Activated CD4-positive, alpha-beta T cell treated with anti-CD3 and anti-CD28 coated beads for 36 hours (primary cell): ENCODE results near the gene PUDP. TPM values are rescaled to one million over a fixed set of nuclear protein-coding genes. Genes with fewer than 3 reads are reported as not detected.

Source experiments
- ATAC-seq: fragments of 200-7000 bp; cut with Tn5 transposase; one replicate; pipeline ENCODE4 v1.10.0; 2021; ENCODE audit warnings: mild to moderate bottlenecking, moderate library complexity
- CTCF ChIA-PET: fragments of 350-600 bp; sonication (Branson Sonifier 250); formaldehyde crosslinking; loops from one replicate; lab custom pipeline; 2021; ENCODE audit warnings: antibody characterized with exemption; lab: Charles Lee
- POLR2A ChIA-PET: fragments of 350-600 bp; sonication (Branson Sonifier 250); formaldehyde crosslinking; loops from one replicate; lab custom pipeline; 2021; ENCODE audit warnings: antibody characterized with exemption, inconsistent platforms; lab: Charles Lee
- DNase-seq: peaks from one replicate; pipeline ENCODE4 v3.0.0-alpha.2; 2020
- H3K27ac Mint-ChIP-seq: one replicate; pipeline ENCODE4 v1.8.0; 2021; ENCODE audit warnings: mixed read lengths
- H3K27me3 Mint-ChIP-seq: one replicate; pipeline ENCODE4 v1.8.0; 2021; ENCODE audit warnings: mixed read lengths
- H3K36me3 Mint-ChIP-seq: one replicate; pipeline ENCODE4 v1.8.0; 2021; ENCODE audit warnings: low read depth, mixed read lengths
- H3K4me1 Mint-ChIP-seq: one replicate; pipeline ENCODE4 v1.8.0; 2021; ENCODE audit warnings: mixed read lengths
- H3K4me3 Mint-ChIP-seq: one replicate; pipeline ENCODE4 v1.8.0; 2021; ENCODE audit warnings: mild to moderate bottlenecking, moderate library complexity, mixed read lengths
- H3K9me3 Mint-ChIP-seq: one replicate; pipeline ENCODE4 v1.8.0; 2021; ENCODE audit warnings: low read depth, mixed read lengths
- intact Hi-C, 2 experiments: fragments of 100-400 bp; cut with DNase I in 1 of 2; cut with micrococcal nuclease in 1 of 2; formaldehyde crosslinking; loops; one replicate each; pipeline versions ENCODE4 v1.14.2 to v1.15.1; 2022 to 2024; cut with DNase I, micrococcal nuclease
- total RNA-seq, 2 experiments: library from RNA; stranded (reverse); gene quantifications; one replicate each; pipeline ENCODE4 v1.2.3, GENCODE V29; 2021

PUDP gene
- total RNA-seq, 2 experiments from 2014 or later = 15.3 to 18.1 TPM

- Mint-ChIP-seq H3K4me3 (no peak overlapping the region), H3K4me1 (no peaks in the 10 kb centered on the region), H3K9me3 (no peaks in the 10 kb centered on the region), H3K36me3 (no peaks in the 10 kb centered on the region), H3K27me3 (no peaks in the 10 kb centered on the region), H3K27ac (no peak overlapping the region)
- CTCF ChIA-PET = no interaction called here
- POLR2A ChIA-PET = no interaction called here
- DNase-seq (no peak), ATAC-seq (no peak)
- intact Hi-C loops = no loop called here
Observed at GRCh38 chrX:7164174-7164573, 16.2 kb upstream of the PUDP start.

- ATAC-seq (no peak), DNase-seq (no peak)
- Mint-ChIP-seq H3K9me3 (no peaks in the 10 kb centered on the region), H3K27ac (no peak overlapping the region), H3K27me3 (no peaks in the 10 kb centered on the region), H3K4me1 (no peaks in the 10 kb centered on the region), H3K4me3 (no peak overlapping the region), H3K36me3 (no peaks in the 10 kb centered on the region)
- ChIA-PET CTCF (no interaction called here), POLR2A (no interaction called here)
- intact Hi-C loops = no loop called here
Observed at GRCh38 chrX:7163146-7163677, 15.3 kb upstream of the PUDP start.

- no peaks in the 10 kb centered on the region for H3K36me3 Mint-ChIP-seq
- intact Hi-C loops = no loop called here
- POLR2A ChIA-PET = no interaction called here
- H3K27me3 Mint-ChIP-seq = no peaks in the 10 kb centered on the region
- CTCF ChIA-PET = no interaction called here
- no peak overlapping the region for H3K27ac Mint-ChIP-seq
- ATAC-seq (no peak), DNase-seq (no peak)
- H3K4me3 Mint-ChIP-seq = no peak overlapping the region
- H3K9me3 Mint-ChIP-seq = no peaks in the 10 kb centered on the region
- no peaks in the 10 kb centered on the region for H3K4me1 Mint-ChIP-seq
Observed at GRCh38 chrX:7159149-7159861, 11.4 kb upstream of the PUDP start.

DNA sequence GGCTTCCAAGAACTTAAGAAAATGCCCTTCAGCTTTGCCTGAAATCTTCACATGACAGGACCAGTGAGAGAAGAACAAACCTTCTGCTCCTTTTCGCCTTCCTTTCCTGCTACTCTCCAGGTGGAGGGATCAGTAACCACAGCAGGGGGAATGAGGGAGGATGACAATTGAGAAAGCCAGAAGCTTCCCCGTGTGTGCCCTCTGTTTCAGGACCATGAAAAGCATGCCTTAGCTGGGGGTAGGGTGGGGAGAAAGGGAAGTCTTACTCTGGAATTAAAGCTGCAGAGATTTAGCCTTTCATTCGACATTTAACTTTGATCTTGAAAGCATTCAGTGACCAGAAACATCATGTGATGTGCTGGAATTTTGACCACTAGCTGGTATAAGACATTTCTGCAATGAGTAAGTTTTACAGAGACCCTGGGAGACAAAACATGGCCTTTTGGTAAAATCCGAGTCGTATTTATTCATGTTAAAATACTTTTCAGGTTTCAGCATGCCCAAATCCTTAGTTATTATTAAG, 10.6 kb upstream of the PUDP start:
- Mint-ChIP-seq H3K27me3 (no peaks in the 10 kb centered on the region), H3K36me3 (no peaks in the 10 kb centered on the region), H3K4me1 (no peaks in the 10 kb centered on the region), H3K27ac (no peak overlapping the region), H3K4me3 (no peak overlapping the region), H3K9me3 (no peaks in the 10 kb centered on the region)
- no peak for ATAC-seq
- DNase-seq = no peak
- intact Hi-C loops = no loop called here
- POLR2A ChIA-PET = no interaction called here
- CTCF ChIA-PET = no interaction called here

DNA sequence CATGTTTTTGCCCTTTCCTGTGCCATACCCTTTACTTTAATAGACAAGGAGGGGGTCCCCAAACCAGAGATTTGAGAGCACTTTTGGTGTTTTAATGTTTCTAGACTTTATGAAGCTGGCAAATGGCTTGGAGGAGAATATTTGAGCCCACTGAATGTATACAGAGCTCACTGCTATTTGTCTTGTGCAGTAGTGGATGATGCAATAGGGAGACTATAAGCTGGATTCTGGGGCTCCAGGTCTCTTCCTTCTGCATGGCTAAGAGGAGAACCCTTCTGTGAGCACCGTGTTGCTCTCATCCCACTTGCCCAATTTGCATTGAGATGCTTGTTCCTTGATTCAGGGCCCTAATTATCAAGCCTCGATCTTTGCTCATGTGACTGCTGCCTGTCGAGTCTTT, 8.9 kb upstream of the PUDP start:
- Mint-ChIP-seq H3K27me3 (no peaks in the 10 kb centered on the region), H3K4me1 (no peaks in the 10 kb centered on the region), H3K9me3 (no peaks in the 10 kb centered on the region), H3K36me3 (no peaks in the 10 kb centered on the region), H3K27ac (no peak overlapping the region), H3K4me3 (no peak overlapping the region)
- intact Hi-C loops = no loop called here
- POLR2A ChIA-PET = no interaction called here
- CTCF ChIA-PET = no interaction called here
- ATAC-seq (no peak), DNase-seq (no peak)

DNA sequence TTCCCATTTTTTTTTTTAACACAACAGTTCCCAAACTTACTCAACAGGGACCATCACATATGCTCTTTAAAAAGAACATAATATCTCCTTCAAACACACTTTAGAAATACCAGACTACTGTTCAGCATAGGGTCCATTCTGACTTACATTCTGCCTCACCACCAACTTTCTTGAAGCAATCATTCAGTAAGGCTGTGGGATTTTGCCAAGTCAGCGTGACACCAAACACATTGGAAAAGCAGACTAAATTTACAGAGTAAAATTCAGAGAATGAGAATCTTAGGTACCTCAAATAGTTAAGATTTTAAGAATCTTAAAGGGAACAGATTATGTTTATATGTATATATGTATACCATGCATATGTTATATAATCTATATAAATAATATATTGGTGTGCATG, 7.2 kb upstream of the PUDP start:
- no peaks in the 10 kb centered on the region for H3K4me1 Mint-ChIP-seq
- no peaks in the 10 kb centered on the region for H3K27me3 Mint-ChIP-seq
- POLR2A ChIA-PET = no interaction called here
- ATAC-seq (no peak), DNase-seq (no peak)
- no peaks in the 10 kb centered on the region for H3K9me3 Mint-ChIP-seq
- no peak overlapping the region for H3K4me3 Mint-ChIP-seq
- intact Hi-C loops = no loop called here
- CTCF ChIA-PET = no interaction called here
- no peaks in the 10 kb centered on the region for H3K36me3 Mint-ChIP-seq
- no peak overlapping the region for H3K27ac Mint-ChIP-seq

DNA sequence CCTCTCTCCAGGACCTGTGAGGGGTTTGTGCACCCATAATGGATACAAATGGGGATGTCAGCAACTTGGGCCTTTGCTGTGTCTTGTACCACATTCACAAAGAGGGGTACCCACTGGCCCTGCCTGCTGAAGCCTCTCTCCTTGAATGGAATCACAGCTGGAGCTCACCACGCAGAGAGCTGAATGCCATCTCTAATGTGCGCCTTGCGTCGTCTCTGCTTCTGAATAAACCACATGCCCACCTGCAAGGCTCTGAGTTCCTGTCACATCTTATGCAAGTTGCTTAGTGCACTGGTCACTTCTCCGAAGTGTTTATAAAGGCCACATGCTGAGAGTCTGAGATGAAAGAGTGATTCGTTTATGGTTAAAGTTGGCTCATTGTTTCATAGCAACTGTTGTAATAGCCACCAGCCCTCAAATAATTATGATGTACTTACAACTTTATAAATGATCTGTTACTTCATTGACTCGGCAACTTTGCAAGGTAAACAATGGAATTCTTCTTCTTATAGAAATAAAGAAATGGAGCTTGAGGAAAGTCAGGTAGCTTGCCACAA, 6.2 kb upstream of the PUDP start:
- Mint-ChIP-seq H3K27ac (no peak overlapping the region), H3K36me3 (no peaks in the 10 kb centered on the region), H3K4me3 (no peak overlapping the region), H3K4me1 (no peaks in the 10 kb centered on the region), H3K27me3 (no peaks in the 10 kb centered on the region), H3K9me3 (no peaks in the 10 kb centered on the region)
- DNase-seq = no peak
- no peak for ATAC-seq
- intact Hi-C loops = no loop called here
- CTCF ChIA-PET = no interaction called here
- POLR2A ChIA-PET = no interaction called here

DNA sequence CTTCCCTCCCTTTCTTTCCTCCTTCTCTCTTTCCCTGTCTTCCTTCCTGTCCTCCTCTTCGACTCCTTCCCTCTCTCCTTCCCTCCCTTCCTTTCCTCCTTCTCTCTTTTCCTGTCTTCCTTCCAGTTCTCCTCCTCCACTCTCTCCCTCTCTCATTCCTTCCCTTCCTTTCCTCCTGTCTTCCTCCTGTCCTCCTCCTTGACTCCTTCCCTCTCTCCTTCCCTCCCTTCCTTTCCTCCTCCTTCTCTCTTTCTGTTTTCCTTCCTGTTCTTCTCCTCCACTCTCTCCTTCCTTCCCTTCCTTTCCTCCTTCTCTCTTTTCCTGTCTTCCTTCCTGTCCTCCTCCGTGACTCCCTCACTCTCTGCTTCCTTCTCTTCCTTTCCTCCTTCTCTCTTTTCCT, 5.3 kb upstream of the PUDP start:
- no peak overlapping the region for H3K27ac Mint-ChIP-seq
- ATAC-seq = no peak
- H3K27me3 Mint-ChIP-seq = no peaks in the 10 kb centered on the region
- H3K9me3 Mint-ChIP-seq = no peaks in the 10 kb centered on the region
- peaks cover 3% of the 10 kb centered on the region for H3K4me1 Mint-ChIP-seq
- no peaks in the 10 kb centered on the region for H3K36me3 Mint-ChIP-seq
- ChIA-PET POLR2A (no interaction called here), CTCF (no interaction called here)
- intact Hi-C loops = no loop called here
- no peak overlapping the region for H3K4me3 Mint-ChIP-seq
- DNase-seq = no peak

GRCh38 chrX:7149411-7149810, 1.5 kb upstream of the PUDP start:
- Mint-ChIP-seq H3K4me3 (no peak overlapping the region), H3K36me3 (no peaks in the 10 kb centered on the region), H3K27ac (no peak overlapping the region), H3K9me3 (no peaks in the 10 kb centered on the region), H3K27me3 (no peaks in the 10 kb centered on the region), H3K4me1 (peaks cover 13% of the 10 kb centered on the region)
- DNase-seq (no peak), ATAC-seq (no peak)
- ChIA-PET POLR2A (no interaction called here), CTCF (no interaction called here)
- intact Hi-C loops = loop anchor here in 1 of 2 experiments (5.0 kb wide), 1 partner anchor 778 kb away; the partner anchor contains the start of gene PNPLA4

DNA sequence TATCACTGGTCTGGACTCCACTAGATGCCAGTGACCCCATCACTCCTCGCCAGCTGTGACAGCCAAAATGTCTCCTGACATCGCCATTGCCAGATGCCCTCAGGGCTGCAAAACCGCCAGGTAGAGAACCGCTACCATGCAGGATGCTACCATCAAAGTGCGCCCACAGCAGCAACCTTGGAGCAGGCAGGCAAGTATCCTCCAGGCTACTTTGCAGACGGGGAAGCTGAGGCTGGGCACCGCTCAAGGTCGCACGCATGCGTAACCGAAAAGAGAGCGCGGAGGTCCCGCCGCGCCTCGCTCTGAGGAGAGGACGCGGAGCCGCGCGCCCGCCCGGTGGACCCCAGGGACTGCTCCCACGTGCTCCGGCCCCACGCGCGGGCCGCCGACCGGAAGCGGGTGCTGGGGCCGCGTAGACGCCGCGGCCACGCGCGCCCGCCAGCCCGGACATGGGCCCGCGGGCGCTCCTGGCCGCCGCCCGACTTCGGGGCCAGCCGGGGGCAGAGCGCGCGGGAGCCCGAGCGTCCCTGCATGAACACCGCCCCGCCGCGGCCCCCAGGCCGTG, 458 bp downstream of the PUDP start, which contains the start of gene STS:
TSS of gene STS (plus strand) at position 300 of the 565 bp plus-strand sequence. CDS start 105,488 bp downstream, outside the sequence.
- DNase-seq (peak; percentile 47), ATAC-seq (peak; percentile 28)
- H3K4me1 Mint-ChIP-seq = peaks cover 17% of the 10 kb centered on the region
- H3K27ac Mint-ChIP-seq = peak within 1 kb of the TSS; percentile 86
- no peaks in the 10 kb centered on the region for H3K27me3 Mint-ChIP-seq
- CTCF ChIA-PET = interaction anchor here (2.8 kb wide), 1 partner anchor 14 kb away, joined by 9 read pairs; no protein-coding TSS in a partner anchor
- no peaks in the 10 kb centered on the region for H3K36me3 Mint-ChIP-seq
- H3K4me3 Mint-ChIP-seq = peak within 1 kb of the TSS; percentile 79
- POLR2A ChIA-PET = no interaction called here
- H3K9me3 Mint-ChIP-seq = no peaks in the 10 kb centered on the region
- intact Hi-C loops = loop anchor here in 1 of 2 experiments (5.0 kb wide), 1 partner anchor 780 kb away; the partner anchor contains the start of gene PNPLA4

- ATAC-seq = peak; percentile 43
- H3K4me1 Mint-ChIP-seq = peaks cover 20% of the 10 kb centered on the region
- H3K36me3 Mint-ChIP-seq = no peaks in the 10 kb centered on the region
- H3K9me3 Mint-ChIP-seq = no peaks in the 10 kb centered on the region
- ChIA-PET CTCF (interaction anchor here (0.7 to 2.8 kb wide), 2 partner anchors 13 to 73 kb away, joined by 3 to 9 read pairs; no protein-coding TSS in a partner anchor), POLR2A (interaction anchor here (0.6 to 1.0 kb wide), 2 partner anchors 48 to 88 kb away, joined by 4 read pairs; no protein-coding TSS in a partner anchor)
- no peaks in the 10 kb centered on the region for H3K27me3 Mint-ChIP-seq
- no peak for DNase-seq
- intact Hi-C loops = loop anchor here in 1 of 2 experiments (5.0 kb wide), 1 partner anchor 780 kb away; the partner anchor contains the start of gene PNPLA4
- peak overlapping the region; percentile 79 for H3K4me3 Mint-ChIP-seq
- peak overlapping the region; percentile 86 for H3K27ac Mint-ChIP-seq
Observed at GRCh38 chrX:7146703-7147412, 1.1 kb downstream of the PUDP start.
